22Rv1 (cell line): Measurements from ENCODE around the gene PLCH2.

Experiments used
- ZFX ChIP-seq: fragments of 450-650 bp; IDR thresholded peaks from 2 replicates; pipeline ENCODE4 v1.6.1; 2017; ENCODE audit warnings: antibody characterized with exemption, borderline replicate concordance
- TF ChIP-seq, protein P1 (sequence below): fragments of 450-650 bp; IDR thresholded peaks from 2 replicates; pipeline ENCODE4 v1.5.1; 2017; ENCODE audit warnings: mild to moderate bottlenecking

DNA sequence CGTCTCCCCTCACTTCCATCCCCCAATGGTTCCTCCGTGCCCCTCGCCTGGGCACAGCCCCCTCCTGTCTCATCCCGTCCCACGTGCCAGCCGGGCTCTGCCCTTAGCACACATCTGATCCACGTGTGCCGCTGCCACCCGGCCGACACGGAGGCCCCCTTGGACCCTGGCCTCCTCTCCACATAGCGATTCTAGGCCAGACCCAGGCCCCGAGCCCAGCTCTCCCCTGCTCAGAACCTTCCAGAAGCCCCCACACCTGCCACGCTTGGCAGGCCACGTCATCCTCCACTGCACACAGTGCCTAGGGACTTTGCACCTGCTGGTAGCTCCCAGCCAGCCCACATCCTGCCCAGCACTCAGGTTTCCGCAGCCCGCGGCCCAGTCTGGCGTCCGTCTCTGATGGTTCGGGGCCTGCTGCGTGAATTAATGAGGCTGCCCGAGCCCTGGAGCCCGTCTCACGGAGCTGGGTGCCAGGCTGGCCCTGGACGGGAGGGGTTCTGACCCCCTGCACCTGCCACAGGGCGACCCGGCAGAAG is 20.1 kb downstream of the PLCH2 start:
- TF ChIP-seq, protein P1, sequence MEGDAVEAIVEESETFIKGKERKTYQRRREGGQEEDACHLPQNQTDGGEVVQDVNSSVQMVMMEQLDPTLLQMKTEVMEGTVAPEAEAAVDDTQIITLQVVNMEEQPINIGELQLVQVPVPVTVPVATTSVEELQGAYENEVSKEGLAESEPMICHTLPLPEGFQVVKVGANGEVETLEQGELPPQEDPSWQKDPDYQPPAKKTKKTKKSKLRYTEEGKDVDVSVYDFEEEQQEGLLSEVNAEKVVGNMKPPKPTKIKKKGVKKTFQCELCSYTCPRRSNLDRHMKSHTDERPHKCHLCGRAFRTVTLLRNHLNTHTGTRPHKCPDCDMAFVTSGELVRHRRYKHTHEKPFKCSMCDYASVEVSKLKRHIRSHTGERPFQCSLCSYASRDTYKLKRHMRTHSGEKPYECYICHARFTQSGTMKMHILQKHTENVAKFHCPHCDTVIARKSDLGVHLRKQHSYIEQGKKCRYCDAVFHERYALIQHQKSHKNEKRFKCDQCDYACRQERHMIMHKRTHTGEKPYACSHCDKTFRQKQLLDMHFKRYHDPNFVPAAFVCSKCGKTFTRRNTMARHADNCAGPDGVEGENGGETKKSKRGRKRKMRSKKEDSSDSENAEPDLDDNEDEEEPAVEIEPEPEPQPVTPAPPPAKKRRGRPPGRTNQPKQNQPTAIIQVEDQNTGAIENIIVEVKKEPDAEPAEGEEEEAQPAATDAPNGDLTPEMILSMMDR: no peak
- no peak for TF ChIP-seq ZFX
